ENCODE data around the gene OR7A17.
A peak's percentile ranks its signal among the peaks of the same experiment; 100 is the strongest.

The OR7A17 gene

GRCh38 chr19:14886032-14886431 lies at the start of gene OR7A17:
TSS of gene OR7A17 (minus strand) at chr19:14886132. CDS start at chr19:14881355, 4,777 bp downstream.
- DNase-seq (ENCODE audit: low spot score), result no peak

GRCh38 chr19:14933506-14933905 lies 47.6 kb upstream of the OR7A17 start:
- no peak for DNase-seq (ENCODE audit: low spot score)

GRCh38 chr19:14916848-14917247 lies 30.9 kb upstream of the OR7A17 start:
- peak; percentile 2 for DNase-seq (ENCODE audit: low spot score)

DNA sequence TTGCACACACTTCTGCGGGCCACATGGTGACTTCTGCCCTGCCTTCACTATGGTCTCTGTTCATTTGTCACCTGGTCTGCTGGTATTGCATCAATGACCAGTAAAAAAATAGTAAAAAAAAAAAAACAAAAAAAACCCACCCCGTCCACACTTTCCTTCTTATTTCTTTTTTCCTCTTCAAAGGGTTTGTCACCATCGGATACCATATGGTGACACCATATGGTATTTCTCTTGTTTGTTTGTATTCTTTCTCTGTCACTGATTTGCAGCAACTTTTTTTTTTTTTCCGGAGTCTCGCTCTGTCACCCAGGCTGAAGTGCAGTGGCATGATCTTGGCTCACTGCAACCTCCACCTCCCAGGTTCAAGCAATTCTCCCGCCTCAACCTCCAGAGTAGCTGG lies 29.2 kb upstream of the OR7A17 start:
- DNase-seq (ENCODE audit: low spot score), result no peak

GRCh38 chr19:14906711-14907110 lies 20.8 kb upstream of the OR7A17 start:
- no peak for DNase-seq (ENCODE audit: low spot score)

DNA sequence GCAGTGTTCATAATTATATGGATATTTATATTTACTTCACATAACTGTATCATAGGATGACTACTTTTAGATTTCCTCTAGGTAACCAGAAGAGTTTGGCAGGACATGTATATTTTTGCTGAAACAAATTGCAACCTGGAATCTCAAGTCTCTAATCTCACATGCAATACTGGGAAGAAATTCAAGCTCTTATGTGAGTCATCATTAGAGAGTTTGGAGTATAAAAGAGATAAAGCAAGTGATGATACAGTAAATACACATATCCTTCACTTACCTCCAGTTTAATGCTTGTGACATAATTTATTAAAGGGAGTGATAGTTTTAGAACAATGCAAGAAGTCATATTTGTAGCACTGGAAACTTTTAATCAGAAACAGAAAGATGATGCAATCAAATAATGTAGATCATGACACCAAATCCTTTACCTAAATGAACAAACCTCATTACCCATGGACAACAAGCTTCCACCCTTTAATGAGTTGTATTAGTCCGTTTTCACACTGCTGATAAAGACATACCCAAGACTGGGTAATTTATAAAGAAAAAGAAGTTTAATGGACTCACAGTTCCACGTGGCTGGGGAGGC lies 15.8 kb upstream of the OR7A17 start:
- DNase-seq (ENCODE audit: low spot score), result no peak

- peak; percentile 6 for DNase-seq (ENCODE audit: low spot score)
These were observed 4.9 kb upstream of the OR7A17 start for GRCh38 chr19:14890643-14891379.

GRCh38 chr19:14889994-14890642 lies 4.2 kb upstream of the OR7A17 start:
- DNase-seq (ENCODE audit: low spot score), result no peak

GRCh38 chr19:14871619-14872230 lies 14.2 kb downstream of the OR7A17 start:
- no peak for DNase-seq (ENCODE audit: low spot score)

GRCh38 chr19:14868497-14868896 lies 17.4 kb downstream of the OR7A17 start:
- no peak for DNase-seq (ENCODE audit: low spot score)

GRCh38 chr19:14848822-14849221 lies 37.1 kb downstream of the OR7A17 start, which contains the start of gene OR7A10:
TSS of gene OR7A10 (minus strand) at chr19:14848922. CDS start at chr19:14841877, 7,045 bp downstream.
- DNase-seq (ENCODE audit: low spot score), result no peak

- no peak for DNase-seq (ENCODE audit: low spot score)
These were observed 42.4 kb downstream of the OR7A17 start for GRCh38 chr19:14843578-14843977.

- no peak for DNase-seq (ENCODE audit: low spot score)
These were observed 42.8 kb downstream of the OR7A17 start for GRCh38 chr19:14843169-14843568.

DNA sequence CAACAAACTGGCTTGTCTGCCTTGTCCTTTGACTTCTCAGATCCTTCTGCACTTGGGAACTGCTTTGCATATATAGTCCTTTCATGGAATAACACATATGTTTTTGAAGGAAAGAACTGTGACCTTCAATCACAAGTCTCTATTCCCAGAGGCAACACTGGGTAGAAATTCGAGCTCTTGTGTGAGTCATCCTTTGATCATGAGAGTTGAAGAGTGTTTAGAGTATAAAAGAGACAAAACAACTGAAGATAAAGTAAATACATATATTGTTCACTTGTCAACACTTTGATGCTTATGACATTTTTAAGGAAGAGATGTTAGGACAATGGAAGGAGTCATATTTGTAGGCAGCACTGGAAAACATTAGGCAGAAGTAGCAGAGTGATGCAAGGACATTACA lies 45.7 kb downstream of the OR7A17 start:
- no peak for DNase-seq (ENCODE audit: low spot score)

DNA sequence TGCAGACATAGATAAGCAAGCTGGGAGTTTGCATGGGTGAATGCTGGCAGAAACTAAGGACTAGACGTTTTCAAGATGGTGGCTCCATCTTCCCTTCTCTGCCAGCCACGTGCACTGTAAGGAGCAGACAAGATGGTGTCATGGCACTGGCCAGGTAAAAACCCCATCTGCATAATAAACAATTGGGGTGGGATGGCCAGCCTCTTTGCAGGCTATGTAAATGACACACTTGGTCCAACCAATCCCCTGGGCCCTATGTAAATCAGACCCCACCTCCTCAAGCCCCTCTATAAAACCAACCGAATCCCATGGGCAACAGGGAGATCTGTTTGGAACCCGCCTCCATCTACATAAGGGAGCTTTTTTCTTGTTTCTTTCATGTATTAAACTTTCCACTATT lies 48.5 kb downstream of the OR7A17 start:
- DNase-seq (ENCODE audit: low spot score), result no peak

GRCh38 chr19:14835011-14835410 lies 50.9 kb downstream of the OR7A17 start, which contains the start of the genes OR7A5 and OR7C1:
TSS of gene OR7A5 (minus strand) at chr19:14835185. CDS start at chr19:14828241, 6,944 bp downstream.
TSS of gene OR7C1 (minus strand) at chr19:14835185. CDS start at chr19:14800136, 35,049 bp downstream.
- DNase-seq (ENCODE audit: low spot score), result peak; percentile 9

DNA sequence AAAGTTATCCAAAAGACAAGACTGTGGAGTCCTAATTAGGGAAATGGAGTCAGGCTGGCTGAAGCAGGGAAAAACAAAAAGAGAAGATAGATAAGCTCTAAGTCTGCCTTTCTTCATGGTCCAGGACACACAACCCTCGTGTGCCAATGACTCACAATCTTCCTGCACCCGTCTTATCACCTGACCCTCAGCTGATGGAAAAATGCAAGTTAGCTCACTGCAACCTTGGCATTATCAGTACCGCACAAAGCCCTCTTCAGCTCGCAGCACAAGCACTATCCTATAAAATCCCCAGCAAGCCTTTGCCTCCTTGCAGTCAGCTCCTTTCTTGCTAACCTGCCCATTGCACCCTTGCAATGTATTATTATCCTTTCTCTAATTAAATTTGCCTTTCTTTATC lies 55.2 kb downstream of the OR7A17 start:
- no peak for DNase-seq (ENCODE audit: low spot score)

Data from putamen (tissue), 1 donor.